HG03025 (cell line): ENCODE results near the gene RAD51B.

Experiments
- ATAC-seq: cut with Tn5 transposase; IDR thresholded peaks from one replicate; pipeline ENCODE4 v1.9.1; 2021; ENCODE audit warnings: mild to moderate bottlenecking, moderate library complexity; ENCODE audit not compliant: unreplicated experiment, low FRiP score

The RAD51B gene

GRCh38 chr14:68222154-68222553 lies 402.6 kb downstream of the RAD51B start:
- ATAC-seq, result no peak

- ATAC-seq, result no peak
These were observed 403.1 kb downstream of the RAD51B start for GRCh38 chr14:68222726-68223125.

GRCh38 chr14:68223631-68224030 lies 404.1 kb downstream of the RAD51B start:
- no peak for ATAC-seq

GRCh38 chr14:68225321-68225720 lies 405.7 kb downstream of the RAD51B start:
- no peak for ATAC-seq

- ATAC-seq, result no peak
These were observed 406.9 kb downstream of the RAD51B start for GRCh38 chr14:68226523-68226922.

- ATAC-seq, result no peak
These were observed 409.1 kb downstream of the RAD51B start for GRCh38 chr14:68228656-68229055.

- ATAC-seq, result no peak
These were observed 410.0 kb downstream of the RAD51B start for GRCh38 chr14:68229423-68230100.

GRCh38 chr14:68230202-68230949 lies 410.8 kb downstream of the RAD51B start:
- ATAC-seq, result no peak

GRCh38 chr14:68230950-68231717 lies 411.6 kb downstream of the RAD51B start:
- ATAC-seq, result no peak

GRCh38 chr14:68231898-68232297 lies 412.3 kb downstream of the RAD51B start:
- no peak for ATAC-seq

- no peak for ATAC-seq
These were observed 412.9 kb downstream of the RAD51B start for GRCh38 chr14:68232300-68233055.

- ATAC-seq, result no peak
These were observed 413.7 kb downstream of the RAD51B start for GRCh38 chr14:68233101-68233784.

- ATAC-seq, result no peak
These were observed 414.7 kb downstream of the RAD51B start for GRCh38 chr14:68234101-68234905.

GRCh38 chr14:68235011-68235410 lies 415.4 kb downstream of the RAD51B start:
- no peak for ATAC-seq

GRCh38 chr14:68236582-68237458 lies 417.2 kb downstream of the RAD51B start:
- no peak for ATAC-seq

- ATAC-seq, result no peak
These were observed 419.0 kb downstream of the RAD51B start for GRCh38 chr14:68238551-68238950.

- ATAC-seq, result no peak
These were observed 419.4 kb downstream of the RAD51B start for GRCh38 chr14:68238976-68239375.
